ENCODE data around the gene MYL6B.

- TF ChIP-seq, protein P1, sequence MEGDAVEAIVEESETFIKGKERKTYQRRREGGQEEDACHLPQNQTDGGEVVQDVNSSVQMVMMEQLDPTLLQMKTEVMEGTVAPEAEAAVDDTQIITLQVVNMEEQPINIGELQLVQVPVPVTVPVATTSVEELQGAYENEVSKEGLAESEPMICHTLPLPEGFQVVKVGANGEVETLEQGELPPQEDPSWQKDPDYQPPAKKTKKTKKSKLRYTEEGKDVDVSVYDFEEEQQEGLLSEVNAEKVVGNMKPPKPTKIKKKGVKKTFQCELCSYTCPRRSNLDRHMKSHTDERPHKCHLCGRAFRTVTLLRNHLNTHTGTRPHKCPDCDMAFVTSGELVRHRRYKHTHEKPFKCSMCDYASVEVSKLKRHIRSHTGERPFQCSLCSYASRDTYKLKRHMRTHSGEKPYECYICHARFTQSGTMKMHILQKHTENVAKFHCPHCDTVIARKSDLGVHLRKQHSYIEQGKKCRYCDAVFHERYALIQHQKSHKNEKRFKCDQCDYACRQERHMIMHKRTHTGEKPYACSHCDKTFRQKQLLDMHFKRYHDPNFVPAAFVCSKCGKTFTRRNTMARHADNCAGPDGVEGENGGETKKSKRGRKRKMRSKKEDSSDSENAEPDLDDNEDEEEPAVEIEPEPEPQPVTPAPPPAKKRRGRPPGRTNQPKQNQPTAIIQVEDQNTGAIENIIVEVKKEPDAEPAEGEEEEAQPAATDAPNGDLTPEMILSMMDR (IDR thresholded peaks at IDR 0.05), result no peak
- no peak for TF ChIP-seq ZFX (IDR thresholded peaks at IDR 0.05; ENCODE audit: borderline replicate concordance)
Observed at GRCh38 chr12:56118688-56119357, 33.6 kb upstream of the MYL6B start.

All from 22Rv1 (cell line).